ENCODE results near the gene LDLR. TPM values are rescaled to one million over a fixed set of nuclear protein-coding genes. Genes with fewer than 3 reads are reported as not detected.

The LDLR gene
- total RNA-seq, result 327 and 357 TPM in 2 replicates

DNA sequence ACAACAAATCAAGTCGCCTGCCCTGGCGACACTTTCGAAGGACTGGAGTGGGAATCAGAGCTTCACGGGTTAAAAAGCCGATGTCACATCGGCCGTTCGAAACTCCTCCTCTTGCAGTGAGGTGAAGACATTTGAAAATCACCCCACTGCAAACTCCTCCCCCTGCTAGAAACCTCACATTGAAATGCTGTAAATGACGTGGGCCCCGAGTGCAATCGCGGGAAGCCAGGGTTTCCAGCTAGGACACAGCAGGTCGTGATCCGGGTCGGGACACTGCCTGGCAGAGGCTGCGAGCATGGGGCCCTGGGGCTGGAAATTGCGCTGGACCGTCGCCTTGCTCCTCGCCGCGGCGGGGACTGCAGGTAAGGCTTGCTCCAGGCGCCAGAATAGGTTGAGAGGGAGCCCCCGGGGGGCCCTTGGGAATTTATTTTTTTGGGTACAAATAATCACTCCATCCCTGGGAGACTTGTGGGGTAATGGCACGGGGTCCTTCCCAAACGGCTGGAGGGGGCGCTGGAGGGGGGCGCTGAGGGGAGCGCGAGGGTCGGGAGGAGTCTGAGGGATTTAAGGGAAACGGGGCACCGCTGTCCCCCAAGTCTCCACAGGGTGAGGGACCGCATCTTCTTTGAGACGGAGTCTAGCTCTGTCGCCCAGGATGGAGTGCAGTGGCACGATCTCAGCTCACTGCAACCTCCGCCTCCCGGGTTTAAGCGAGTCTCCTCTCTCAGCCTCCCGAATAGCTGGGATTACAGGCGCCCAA lies at the start of gene LDLR:
TSS of gene LDLR (plus strand) at position 210 of the 760 bp plus-strand sequence. CDS start at position 296, 86 bp downstream.

GRCh38 chr19:11155373-11156120 lies 66.3 kb downstream of the LDLR start, which contains the start of gene SPC24:
Gene SPC24, minus strand, starts transcription at chr19:11155782. Its CDS starts 6 bp downstream, at chr19:11155776.

Other genes with a start within 250 kb of the LDLR start
- not detected in 2 replicates for gene C19orf38, start 241.0 kb upstream of the LDLR start, total RNA-seq
- 38.5 and 46.4 TPM in 2 replicates for gene CARM1, start 217.9 kb upstream of the LDLR start, total RNA-seq
- 103 and 105 TPM in 2 replicates for gene YIPF2, start 160.8 kb upstream of the LDLR start, total RNA-seq
- gene TIMM29, start 160.7 kb upstream of the LDLR start, total RNA-seq, result 40.2 and 47.3 TPM in 2 replicates
- 64.2 and 109 TPM in 2 replicates for gene SMARCA4, start 128.4 kb upstream of the LDLR start, total RNA-seq
- 78.5 and 86.5 TPM in 2 replicates for gene SPC24, start 66.3 kb downstream of the LDLR start, total RNA-seq
- gene KANK2, start 108.1 kb downstream of the LDLR start, total RNA-seq, result 294 and 298 TPM in 2 replicates
- not detected in 2 replicates for gene ANGPTL8, start 150.2 kb downstream of the LDLR start, total RNA-seq
- gene DOCK6, start 173.1 kb downstream of the LDLR start, total RNA-seq, result 25.2 and 26.8 TPM in 2 replicates
- not detected in 2 replicates for gene TSPAN16, start 206.7 kb downstream of the LDLR start, total RNA-seq